GM12864 (cell line): ENCODE measurements around the gene ZGPAT.

Experiments
- DNase-seq: peaks from one replicate; pipeline ENCODE4 v3.0.0-alpha.2; 2011; ENCODE audit warnings: low read depth
- H3K4me3 ChIP-seq: 2 replicates; pipeline ENCODE4 v1.5.1; 2011; ENCODE audit warnings: mild to moderate bottlenecking, low read depth, low read length, control low read depth
- CTCF ChIP-seq: IDR thresholded peaks from 2 replicates; pipeline ENCODE4 v1.5.1; 2011; ENCODE audit warnings: low read depth, mild to moderate bottlenecking, moderate library complexity, low read length, control low read depth, inconsistent platforms; ENCODE audit errors: missing control alignments

The ZGPAT gene

DNA sequence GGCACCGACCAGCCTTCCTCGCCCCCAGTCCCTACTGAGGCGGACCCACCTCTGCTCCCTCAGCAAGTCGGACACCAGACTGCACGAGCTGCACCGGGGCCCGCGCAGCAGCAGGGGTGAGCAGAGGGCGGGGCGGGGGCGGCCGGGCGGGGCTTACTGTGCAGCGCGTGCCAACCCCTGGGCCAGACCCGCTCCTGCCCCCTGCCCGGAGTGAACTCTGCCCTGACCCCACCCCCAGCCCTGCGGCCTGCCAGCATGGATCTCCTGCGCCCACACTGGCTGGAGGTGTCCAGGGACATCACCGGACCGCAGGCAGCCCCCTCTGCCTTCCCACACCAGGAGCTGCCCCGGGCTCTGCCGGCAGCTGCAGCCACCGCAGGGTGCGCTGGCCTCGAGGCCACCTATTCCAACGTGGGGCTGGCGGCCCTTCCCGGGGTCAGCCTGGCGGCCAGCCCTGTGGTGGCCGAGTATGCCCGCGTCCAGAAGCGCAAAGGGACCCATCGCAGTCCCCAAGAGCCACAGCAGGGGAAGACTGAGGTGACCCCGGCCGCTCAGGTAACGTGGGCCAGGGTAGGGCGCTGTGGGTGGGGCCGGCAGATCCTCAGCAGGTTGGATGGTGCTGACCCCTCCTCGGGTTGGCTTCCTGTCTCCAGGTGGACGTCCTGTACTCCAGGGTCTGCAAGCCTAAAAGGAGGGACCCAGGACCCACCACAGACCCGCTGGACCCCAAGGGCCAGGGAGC, 30.3 kb downstream of the ZGPAT start:
- peak overlapping the region; percentile 65 for H3K4me3 ChIP-seq
- DNase-seq: no peak
- TF ChIP-seq CTCF: no peak

GRCh38 chr20:63738687-63739129, 30.9 kb downstream of the ZGPAT start:
- H3K4me3 ChIP-seq: peak overlapping the region; percentile 65
- no peak for DNase-seq
- no peak for TF ChIP-seq CTCF

DNA sequence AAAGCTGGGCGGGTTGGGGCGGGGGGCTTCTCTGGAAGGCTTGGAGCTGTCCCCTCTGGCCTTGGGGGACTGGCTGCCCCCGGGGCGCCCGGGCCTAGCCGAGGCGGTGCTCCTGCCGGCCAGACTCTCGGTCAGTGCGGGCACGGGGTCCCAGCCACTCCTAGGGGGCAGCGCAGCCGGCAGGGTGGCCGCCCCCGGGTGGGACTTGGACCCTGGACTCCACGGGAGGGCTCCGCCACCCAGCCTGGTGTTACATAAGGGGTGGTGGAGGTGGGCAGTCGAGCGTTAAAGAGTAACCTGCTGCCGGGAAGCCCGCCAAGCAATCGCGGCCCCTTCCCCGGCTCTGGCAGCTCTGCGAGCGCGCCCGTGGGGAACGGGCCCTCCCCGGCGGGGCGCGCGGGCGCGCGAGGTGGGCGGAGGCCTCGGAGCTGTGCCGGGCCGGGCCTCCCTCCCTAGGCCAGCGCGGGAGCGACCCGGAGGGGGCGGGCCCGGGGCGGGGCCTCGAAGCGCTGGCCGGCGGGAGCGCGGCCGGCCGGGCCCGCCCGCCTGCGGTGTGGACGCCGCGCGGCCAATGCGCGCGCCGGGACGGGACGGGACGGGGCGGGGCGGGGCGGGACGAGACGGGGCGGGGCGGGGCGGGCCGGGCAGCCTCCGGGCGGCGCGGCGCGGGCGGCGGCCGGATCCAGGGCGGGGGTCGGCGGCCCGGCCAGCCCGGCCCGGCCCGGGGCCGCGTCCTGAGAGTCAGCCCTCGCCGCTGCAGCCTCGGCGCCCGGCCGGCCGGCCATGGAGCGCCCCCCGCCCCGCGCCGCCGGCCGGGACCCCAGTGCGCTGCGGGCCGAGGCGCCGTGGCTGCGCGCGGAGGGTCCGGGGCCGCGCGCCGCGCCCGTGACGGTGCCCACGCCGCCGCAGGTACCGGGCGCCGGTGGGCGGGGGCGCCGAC, 31.6 kb downstream of the ZGPAT start, which contains the start of gene SLC2A4RG:
Gene SLC2A4RG, plus strand, starts transcription at position 647 of the 940 bp plus-strand sequence. Its CDS starts 137 bp downstream, at position 784.
- DNase-seq: no peak
- no peak for TF ChIP-seq CTCF
- H3K4me3 ChIP-seq: peak within 1 kb of the TSS; percentile 65

GRCh38 chr20:63740070-63740626, 32.3 kb downstream of the ZGPAT start:
- no peak for TF ChIP-seq CTCF
- H3K4me3 ChIP-seq: peak overlapping the region; percentile 61
- DNase-seq: no peak

DNA sequence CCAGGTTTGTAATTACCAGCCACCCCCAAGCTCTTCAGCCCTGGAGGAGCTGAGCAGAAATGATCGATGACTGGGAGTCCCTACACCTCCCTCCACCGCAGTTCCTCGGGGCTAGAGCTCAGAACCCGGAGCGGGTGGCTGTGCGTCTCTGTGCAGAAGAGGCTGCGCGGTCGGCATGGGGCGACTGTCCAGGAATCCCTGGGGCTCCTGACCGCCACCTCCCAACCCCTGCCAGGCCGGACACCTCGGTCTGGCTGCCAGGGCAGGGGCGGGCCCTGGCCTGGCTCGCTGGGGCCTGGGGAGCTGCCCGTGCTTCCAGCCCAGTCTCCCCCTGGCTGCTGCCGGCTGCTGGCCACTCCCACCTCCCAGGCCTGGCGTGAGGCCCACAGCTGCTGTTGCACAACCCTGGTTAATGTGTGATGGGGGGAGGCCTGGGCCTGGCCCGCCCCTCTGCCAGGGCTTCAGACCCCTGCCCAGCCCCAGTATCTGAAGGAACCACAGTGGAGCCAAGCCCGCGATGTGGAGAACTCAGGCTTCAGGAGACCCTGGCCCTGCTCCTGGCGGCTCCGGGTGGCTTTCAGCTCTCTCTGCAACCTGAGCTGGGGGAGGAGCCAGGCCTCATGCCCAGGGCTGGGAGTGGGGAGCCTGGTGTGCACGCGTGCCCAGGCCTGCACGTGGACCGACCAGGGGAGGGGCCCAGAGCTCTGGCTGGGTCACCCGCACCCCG, 33.0 kb downstream of the ZGPAT start:
- DNase-seq: no peak
- peak overlapping the region; percentile 61 for H3K4me3 ChIP-seq
- TF ChIP-seq CTCF: no peak

- DNase-seq: no peak
- no peak overlapping the region for H3K4me3 ChIP-seq
These were observed 33.5 kb downstream of the ZGPAT start for GRCh38 chr20:63741354-63741675.

More at GRCh38 chr20:63741354-63741675, 33.5 kb downstream of the ZGPAT start:
- no peak for TF ChIP-seq CTCF
